Superior temporal gyrus (tissue), 1 donor: Measurements from ENCODE around the gene PHC2.

Experiments
- DNase-seq: peaks from one replicate; pipeline ENCODE4 v3.0.0-alpha.2; 2016; ENCODE audit errors: extremely low spot score

The PHC2 gene

DNA sequence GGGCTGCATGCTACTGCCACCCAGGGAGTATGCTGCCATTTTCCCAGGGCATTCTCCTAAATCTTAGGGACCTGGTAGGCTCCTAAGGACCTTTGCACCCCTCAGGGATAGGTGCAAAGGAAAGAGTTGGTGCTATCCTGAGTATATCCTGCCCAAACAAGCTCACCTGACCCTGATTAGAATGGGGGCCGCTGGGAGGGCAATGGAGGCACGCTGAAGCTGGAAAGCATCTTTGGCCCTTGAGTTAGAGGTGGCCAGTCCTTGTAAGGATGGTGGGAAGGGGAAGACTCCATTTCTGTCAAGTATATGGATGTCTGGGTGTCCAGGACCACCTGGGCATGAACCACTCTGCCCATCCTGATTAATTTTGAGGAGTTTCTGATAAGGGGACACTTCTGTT, 61.1 kb downstream of the PHC2 start:
- DNase-seq = no peak

DNA sequence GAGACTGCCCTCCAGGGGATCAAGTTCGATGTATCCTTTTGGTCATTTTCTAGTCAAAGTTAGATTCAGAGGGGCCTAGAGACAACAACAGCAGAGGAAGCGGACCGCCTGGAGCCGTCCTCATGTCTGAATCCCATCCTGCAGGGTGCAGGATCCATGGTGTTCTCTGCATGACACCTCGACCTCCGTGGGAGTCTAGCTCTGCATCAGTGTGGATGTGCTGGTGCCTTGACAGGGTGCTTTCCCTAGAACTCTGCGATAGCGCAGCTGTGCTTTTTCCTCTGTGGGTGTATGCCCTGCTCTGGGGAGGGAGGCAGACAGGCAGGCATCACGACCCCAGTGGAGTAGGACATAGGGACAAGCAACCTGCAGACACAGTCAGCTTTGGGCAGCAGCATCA, 61.8 kb downstream of the PHC2 start:
- DNase-seq = no peak

DNA sequence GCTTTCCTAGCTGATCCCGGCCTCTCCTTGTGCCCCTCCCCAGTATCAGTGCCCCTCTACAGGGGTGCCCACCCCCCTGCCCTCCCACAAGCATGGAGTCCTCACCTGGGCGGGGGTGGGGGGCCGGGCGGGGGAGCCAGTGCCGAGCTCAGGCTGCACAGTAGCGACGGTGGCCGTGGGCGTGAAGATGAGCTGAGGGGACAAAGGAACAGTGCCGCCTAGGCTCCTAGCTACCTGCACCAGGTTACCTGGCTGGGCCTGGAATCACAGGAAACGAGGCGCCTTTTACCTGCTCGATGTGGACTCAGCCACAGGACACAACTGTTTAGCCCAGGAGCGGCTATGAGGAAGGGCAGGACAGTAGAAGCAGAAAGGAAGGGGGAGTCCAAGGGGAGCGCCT, 62.5 kb downstream of the PHC2 start:
- DNase-seq = no peak

DNA sequence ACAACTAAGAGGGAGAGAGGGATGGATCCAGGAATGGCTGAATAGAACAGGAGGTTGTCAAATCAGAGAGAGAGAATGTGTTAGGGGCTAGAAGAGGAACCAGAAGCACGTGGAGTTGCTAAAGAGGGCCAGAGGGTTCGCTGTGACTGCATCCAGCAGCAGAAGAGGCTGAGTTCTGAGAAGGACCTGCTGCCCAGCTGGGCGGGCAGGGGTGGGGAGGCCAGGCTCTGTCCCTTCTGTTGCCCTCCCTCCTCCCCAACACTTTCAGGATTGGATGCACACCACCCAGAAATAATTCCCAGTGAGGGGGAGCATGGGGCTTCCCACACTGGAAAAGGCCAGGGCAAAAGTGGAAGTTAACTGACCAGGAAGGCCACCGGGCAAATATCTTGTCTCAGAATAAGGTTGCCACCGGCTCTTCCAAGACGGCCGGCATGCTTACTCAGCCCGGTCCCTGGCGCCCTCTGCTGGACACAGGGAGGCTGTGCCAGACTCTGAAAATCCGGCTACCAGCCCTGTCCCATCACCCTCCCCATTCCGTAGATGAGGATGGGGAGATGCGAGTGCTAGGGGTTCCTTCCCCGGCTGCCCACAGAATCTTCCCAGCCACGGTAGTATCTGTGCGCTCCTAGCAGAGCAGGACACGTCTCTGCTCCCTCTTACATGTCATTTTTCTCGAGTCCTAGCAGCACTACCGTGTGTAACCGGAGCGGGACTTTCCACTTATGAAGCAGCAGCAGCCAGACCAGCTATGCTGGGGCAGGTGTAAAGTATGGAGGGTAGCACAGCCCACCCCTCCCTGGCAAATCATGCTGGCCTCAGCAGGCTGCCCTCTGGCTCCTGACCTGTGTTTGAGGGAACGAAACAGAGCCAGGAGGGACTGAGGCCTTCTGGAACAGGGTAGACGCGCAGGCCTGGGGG, 63.1 kb downstream of the PHC2 start:
- peak; percentile 95 for DNase-seq

DNA sequence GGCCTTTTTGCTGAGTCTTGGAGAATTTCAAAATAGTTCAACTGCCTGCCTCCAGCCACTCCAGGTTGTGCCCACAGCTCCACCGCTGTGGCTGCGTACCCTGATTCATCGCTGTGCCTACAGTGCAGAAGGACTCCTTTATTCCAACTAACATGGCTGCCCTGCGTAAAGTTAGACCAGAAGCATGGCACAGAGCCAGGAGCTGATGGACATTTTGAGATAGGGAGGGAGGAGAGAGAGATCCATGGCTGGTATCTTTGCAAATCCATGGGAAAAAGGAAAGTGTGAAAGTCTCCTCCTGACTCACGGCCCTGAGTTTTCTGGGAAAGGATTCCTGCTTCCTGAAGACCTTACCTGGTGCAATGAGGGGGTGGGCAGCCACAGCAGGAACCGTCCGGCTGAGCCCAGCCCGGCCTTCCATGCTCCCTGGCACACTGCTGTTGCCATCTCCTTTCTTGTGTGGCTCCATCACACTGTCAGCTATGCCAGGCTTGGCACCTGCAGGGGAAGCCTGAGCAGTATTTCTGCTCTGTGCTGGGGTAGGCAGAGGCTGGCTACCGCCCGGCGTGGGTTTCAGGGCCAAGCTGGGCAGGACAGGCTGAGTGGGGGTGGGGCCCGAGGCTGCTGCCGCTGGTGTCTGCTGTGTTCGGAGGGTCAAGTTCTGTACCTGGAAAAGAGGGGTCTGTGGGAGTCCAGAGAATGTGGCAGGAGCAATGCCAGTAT, 64.0 kb downstream of the PHC2 start:
- peak; percentile 40 for DNase-seq

DNA sequence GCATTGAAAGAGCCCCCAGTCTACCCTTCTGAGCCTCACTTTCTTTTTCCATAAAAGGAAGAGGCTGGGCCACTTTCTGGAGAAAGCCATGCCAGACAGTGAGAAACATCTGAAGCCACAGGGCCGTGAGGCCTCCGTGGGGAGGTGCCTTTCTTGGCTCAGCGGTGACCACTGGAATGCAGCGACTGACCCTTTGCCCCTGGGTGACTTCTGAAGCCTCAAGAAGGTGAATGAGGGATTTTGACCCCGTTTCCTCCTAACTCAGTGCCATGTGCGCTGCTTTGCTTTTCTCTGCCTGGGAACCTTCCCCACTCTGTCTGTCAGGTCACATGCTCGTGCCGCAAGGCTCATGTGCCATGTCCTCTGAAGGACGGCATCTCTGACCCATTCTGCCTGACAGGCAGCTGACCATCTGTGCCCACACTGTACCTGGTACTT, 65.3 kb downstream of the PHC2 start:
- DNase-seq = no peak

DNA sequence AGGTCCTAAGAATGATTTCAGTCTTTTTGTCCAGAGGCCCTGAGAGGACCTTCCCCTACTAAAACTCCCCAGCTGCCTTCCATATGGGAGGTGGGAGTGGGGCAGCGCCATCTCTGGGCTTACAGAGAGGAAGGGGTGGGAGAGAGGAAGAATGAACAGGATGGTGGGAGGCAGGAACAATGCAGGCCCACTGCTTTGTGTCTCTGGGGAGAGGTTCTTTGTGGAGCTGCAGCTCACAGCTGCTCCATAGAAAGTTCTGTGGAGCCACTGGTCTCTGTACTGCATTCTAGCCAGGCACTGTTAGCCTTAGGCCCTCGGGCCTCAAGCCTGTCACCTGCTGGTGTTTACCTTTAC, 66.4 kb downstream of the PHC2 start:
- DNase-seq = peak; percentile 50

DNA sequence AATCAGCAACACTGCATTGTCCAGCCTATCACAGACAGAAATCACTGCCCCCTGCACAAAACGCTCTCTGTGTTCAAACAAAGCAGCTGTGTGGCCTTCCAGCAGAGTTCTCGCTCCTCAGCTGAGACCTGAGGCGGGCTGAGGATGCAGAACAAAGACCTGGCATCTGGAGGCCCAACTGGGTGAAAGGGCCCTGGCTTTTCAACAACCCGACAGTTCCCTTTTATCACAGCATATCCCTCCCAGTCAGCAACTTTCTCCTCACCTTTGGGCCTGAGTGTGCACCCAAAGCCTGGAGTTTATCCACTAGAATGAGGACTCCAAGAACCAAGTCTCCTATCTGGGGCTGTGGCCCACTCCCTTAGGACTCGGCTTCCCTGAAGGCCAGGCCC, 67.4 kb downstream of the PHC2 start:
- DNase-seq = peak; percentile 89

DNA sequence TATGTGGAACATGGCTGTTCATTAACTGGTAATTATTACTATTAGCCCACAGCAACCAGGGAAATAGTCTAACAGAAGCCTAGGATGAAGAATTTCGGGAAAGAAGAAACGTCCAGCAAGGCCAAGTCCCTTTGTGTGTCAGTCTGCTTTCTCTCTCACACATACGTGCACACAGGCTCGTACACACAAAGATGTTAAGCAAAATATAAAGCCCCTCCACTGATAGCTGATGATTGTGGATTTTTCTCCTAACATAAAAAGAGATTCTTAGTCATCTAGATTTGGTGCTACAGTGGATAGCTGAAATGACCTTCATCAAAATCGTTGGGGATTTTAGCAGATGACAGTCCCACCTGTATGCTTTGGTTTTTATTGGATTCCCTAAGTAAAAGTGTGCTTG, 67.9 kb downstream of the PHC2 start:
- peak; percentile 71 for DNase-seq

DNA sequence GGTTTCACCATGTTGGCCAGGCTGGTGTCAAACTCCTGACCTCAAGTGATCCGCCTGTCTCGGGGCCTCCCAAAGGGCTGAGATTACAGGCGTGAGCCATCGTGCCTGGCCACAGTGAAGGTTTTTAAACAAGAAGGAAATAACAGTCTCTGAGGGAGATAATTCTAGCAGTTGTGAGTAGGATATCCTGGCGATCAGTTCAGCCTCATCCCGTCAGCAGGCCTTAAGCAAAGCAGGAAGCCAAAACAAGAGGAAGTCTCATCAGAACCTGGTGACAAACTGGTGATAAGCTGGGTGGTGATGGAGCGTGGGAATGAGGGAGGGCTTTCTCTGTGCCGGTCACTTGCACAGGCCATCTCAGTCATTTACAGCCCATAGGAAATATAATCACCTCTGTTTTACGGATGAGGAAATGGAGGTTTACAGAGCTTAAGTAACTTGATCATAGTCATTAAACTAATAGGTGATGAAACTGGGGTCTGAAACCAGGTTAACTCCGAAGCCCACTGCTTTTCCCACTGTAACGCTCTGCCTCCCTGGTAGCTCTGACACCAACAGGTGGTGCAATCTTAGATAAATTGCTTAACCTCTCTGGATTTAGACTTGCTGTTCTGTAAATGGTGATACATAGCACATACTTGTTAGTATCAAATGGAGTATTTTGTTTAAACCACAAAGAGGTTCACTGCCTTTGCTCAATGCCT, 69.2 kb downstream of the PHC2 start:
- DNase-seq = no peak

DNA sequence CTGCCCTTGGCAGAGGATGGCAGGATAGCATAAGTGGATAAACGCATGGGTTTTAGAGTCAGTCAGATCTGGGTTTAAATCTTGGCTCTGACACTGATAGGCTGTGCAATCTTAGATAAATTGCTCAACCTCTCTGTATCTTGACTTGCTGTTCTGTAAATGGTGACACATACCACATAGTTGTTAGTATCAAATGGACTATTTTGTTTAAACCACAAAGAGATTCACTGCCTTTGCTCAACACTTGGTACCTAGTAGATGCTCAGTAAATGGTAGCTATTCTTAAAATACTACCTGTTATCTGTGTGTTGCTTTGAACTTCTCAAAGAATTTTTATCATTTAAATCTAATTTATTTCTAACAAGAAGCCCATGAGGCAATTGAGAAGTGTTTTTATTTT, 70.5 kb downstream of the PHC2 start:
- no peak for DNase-seq

DNA sequence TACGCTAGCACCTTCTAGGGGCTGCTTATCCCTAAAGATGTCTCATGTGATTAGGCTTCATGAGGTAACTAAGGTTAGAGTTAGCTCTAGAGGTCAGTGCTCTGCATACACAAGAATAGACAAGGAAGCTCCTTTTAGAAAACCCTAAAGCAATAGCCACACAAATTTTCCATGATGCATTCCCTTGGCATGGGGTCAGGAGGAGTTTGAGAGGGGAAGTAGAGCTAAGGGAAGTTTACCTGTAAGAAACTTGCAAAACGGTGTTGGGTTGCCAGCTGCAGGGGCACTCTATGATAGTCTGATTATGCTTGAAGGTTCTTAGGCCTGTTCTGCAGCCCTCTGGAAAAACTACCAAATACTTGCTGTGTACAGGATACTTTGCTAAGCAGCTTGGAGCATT, 71.0 kb downstream of the PHC2 start:
- DNase-seq = no peak

DNA sequence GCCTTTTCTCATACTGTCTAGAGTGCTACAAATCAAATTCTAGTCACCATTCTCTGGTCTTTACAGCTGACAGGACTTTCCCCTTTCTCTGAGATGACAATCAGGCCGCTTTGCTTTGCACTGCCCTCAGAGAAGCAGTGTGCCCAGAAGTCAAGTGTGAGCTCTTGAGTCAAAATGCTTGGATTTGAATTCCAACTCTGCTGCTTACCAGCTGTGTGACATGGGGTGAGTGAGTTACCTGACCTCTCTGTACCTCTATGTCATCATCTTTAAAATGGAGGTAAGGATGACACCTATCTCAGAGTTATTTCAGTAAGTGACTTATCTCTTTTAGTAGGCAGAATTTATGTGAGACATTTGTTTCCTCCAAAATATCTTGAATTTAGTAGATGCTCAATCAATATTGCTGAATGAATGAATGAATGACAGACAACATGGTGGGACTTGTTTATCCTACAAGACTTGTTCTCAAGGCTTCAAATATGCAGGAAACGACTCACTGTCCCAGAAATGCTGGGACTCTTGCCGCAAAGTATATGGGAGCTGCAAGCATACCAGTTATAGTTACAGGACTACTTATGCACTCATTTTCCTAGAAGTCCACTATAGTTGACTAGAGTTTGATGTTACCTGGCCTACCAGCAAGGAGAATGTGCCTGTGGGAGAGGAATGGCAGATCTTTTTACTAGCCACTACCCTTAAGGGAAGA, 71.9 kb downstream of the PHC2 start:
- no peak for DNase-seq

DNA sequence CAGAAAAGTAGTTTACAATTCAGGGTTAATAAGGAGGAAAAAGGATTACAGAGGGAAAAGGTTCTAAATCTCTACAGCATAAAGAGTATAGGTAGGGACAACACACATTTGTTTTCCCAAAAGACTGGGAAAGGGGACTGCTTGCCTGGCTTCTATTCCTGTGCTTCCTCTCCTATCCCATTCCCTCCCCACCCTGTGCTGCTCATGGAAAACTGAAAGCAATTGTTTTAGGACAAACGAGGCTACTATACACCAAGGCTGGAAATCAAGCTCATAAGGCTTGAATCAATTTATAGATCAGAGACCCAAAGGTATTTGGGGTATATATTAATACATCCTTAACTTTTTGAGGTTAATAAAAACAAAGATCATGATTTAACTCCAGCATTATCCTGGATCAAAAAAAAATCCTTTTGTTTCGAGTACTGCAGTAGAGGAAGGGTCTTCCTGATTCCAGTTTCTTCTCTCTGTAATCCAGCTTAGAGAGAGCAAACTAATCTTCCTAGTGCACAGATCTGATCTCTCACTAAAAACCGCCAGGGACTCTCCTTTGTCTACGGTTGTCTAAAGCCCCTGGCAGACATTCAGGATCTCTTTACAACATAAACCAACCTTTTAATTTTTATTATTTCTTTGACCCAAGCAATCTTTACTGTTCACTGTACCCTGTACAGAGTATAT, 72.6 kb downstream of the PHC2 start:
- peak; percentile 65 for DNase-seq

DNA sequence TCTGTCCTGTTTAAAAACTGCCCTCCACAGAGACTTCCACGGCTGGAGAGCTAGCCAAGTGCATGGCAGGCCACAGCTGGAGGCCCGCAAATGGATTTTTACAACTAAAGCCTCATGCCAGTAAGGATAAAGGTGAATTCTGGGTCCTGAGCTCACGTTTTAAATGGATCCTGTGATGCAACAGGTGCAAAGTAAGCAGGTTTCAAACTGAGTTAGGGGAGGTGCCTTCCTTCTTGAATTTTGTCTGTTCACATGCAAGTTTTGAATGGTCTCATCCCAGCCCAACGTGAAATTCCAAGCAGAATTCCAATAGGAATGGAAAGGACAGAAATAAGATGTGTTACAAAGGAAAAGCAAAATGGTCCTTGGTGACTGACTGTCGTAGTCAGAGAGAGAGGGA, 73.8 kb downstream of the PHC2 start:
- no peak for DNase-seq

DNA sequence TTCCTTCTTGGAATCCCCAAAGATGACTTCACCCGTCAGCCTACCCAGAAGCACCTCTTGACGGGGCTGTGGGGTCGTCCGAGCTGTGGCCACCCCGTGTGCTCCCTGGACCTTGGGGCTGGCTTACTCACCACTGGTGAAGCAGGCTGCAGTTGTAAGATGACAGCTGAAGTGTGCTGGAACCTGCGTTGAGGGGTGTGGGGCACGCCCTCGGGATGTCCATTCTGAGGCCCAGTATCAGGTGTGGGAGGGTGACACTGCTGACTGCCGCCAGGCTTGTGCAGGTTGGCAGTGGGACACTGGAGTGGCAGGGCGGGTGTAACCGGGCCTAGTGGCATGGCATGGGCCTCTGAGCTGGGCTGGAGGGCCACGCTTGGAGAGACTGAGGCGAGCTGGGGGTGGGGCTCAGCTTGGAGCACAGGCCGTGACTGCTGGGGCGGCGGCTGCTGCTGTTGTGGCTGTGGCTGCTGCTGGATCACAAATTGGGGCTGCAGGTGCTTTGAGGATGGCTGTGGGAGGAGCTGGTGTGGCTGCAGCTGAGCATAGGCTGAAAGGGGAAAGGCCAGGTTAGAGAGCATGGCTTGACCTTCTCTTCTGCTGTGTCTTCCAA, 76.1 kb downstream of the PHC2 start:
- DNase-seq = no peak

DNA sequence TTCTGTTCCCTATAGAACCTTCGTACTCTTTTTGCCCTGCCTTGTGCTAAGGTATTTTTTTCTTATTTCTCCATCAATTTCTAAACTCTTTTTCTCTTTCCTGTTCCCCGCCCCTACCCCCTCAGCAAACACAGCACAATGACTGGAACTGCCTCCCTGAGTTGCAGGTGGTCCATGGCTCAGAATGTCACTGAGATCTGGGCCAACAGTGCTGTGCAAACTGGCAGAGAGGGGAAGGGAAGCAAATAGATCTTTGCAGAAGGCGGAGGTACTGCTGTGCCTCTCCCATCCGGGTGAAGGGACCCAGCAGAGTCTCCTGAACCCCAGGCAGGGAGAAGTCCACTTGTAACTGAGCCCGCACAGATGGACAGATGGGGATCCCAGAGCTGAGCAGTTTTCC, 77.4 kb downstream of the PHC2 start:
- DNase-seq = no peak

DNA sequence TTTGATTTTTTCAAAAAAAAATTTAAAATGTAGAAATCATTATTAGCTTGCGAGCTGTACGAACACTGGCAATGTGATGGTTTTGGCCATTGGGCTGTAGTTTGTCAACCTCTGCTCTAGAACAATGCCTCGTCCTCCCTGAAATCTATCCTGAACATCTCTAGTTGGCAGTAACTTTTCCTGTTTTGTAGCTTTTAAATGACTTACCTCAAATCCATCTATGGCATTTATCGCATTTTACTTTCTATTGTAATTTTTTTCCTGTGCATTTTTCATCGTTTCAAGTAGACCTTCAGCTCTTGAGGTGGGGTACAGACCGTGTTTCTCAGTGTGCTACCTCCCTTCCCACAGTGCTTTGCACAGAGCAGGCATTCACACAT, 79.6 kb downstream of the PHC2 start:
- DNase-seq = no peak

DNA sequence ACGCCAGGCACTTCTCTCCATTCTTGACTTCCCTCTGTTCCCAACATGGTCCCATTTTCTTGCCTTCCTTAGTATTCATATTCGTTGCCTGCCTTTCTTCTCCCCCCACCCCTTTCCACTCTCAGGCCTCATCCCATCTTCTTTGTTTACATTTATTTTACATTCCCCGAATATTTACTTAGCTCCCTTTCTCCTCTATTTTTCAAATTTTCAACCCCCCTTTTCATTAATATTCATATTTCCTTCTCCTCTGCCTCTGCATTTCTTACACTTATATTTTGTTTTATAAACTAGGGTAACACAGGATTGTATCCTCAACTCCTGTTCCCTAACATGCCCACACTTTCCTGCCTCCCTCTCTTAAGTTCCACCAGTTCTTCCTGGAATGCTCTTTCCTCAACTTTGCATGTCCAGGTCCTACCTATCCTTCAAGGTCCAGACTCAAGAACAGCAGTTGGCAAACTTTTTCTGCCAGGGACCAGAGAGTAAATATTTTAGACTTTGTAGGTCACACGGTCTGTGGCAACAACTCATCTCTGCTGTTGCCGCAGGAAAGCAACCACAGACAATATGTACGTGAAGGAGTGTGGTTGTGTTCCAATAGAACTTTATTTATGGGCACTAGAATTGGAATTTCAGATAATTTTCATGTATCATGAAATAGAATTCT, 80.1 kb downstream of the PHC2 start:
- DNase-seq = no peak
